ENCODE measurements around the gene SHANK3.

SHANK3 gene

DNA sequence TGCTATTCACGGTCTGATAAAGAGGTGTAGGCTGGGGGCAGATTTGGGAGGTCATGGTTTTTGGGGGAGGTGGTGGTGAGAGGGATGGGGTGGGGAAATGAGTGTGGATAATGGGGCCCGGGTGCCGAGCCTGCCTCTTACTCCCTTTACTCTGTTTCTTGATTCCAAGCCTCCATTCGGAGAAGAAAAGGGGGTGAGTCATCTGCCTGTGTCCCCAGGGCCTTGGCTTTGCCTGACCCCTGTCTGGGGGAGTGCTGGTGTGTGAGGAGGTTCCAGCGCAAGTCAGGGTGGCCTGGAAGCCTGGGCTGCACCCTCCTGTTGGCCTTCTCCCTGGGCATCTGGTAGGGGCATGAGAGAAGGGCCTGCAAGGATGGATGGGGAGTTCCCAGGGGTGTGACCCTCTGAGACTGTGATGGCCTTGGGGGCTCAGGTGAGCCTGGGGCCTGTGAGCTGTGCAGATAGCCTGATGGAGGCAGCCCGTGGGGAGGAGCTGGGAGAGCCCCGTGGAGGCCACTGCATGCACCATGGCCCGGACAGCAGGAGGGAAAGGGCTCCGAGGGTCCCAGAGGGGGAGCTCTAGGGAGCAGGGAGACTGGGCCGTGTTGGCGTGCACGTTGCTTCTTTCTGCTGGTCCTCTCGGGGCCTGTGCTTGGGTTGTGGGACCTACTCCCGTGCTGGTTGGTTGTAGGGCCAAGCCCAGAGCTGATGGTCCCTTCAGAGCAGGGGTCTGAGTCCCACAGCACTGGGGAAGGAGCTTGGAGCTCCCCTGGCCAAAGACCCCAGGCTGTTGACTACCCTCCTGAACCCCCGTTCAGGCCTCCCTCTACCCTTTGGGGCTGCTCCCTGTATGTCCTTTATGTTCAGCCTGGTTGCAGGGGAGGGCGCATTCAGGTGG, 39.1 kb downstream of the SHANK3 start:
- DNase-seq (ENCODE audit: low read depth in 1 of 2, low spot score in 1 of 2) = no peak

- DNase-seq (ENCODE audit: low read depth in 1 of 2, low spot score in 1 of 2) = no peak
Observed at GRCh38 chr22:50712341-50713007, 39.9 kb downstream of the SHANK3 start.

GRCh38 chr22:50713008-50713385, 40.4 kb downstream of the SHANK3 start:
- DNase-seq (ENCODE audit: low read depth in 1 of 2, low spot score in 1 of 2) = no peak

GRCh38 chr22:50713571-50714056, 41.0 kb downstream of the SHANK3 start:
- no peak for DNase-seq (ENCODE audit: low read depth in 1 of 2, low spot score in 1 of 2)

DNA sequence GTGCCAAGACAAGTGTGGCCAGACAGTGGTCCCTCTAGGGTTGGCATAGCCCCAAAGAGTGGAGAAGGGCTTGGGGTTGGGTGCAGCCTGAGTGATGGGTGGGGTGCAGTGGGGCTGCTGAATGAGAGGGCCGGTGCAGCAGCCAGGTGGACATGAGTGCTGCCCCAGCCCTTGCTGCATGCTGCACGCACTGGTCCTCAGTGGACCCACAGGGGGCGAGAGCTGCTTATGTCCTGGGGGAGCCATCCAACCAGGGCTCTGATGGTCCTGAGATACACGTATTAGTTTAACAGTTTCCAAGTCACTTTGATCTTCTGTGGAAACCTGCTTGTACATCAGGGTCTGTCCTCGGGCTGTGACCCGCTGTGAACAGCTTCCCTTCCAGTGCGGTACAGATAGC, 41.5 kb downstream of the SHANK3 start:
- DNase-seq (ENCODE audit: low read depth in 1 of 2, low spot score in 1 of 2) = no peak

DNA sequence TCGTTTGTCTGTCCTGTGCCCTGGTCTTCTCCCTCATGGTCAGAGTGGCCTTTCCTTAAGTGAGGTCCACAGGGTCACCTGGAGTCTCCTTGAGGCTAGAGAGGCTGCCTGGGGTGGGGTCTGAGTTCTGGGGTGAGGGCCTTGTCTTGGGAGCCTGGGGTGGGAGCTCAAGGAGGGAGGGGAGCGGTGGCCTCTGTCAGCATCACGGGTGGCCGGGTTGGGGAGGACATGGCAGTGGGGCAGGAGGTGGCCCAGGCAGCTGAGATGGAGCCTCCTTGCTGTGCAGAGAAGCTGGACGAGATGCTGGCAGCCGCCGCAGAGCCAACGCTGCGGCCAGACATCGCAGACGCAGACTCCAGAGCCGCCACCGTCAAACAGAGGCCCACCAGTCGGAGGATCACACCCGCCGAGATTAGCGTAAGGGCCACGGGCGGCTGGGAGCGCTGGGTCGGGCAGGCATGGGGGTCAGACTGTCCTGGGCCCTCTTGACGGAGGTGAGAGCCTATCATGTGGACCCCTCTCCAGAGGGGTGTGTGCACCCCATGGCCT, 42.1 kb downstream of the SHANK3 start:
- DNase-seq (ENCODE audit: low read depth in 1 of 2, low spot score in 1 of 2) = no peak

DNA sequence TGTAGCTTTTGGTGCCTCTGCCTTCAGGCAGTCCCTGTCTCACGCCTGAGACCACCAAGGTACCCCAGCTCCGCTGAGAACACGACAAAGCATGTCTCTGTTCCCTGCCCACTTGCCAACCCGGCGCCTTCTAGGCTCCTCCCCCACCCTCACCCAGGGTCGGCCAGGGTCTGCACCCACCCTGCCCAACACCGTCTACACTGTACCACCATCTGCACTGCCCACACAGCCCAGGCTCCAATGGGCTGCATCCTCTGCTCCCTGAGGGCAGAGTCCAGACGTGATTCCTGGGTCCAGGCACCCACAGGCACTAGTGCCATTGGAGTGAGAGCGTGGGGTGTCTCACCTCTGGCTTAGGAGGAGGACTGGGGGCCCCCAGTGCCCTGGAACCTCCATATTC, 42.6 kb downstream of the SHANK3 start:
- no peak for DNase-seq (ENCODE audit: low read depth in 1 of 2, low spot score in 1 of 2)

GRCh38 chr22:50715776-50716175, 43.2 kb downstream of the SHANK3 start:
- DNase-seq (ENCODE audit: low read depth in 1 of 2, low spot score in 1 of 2) = no peak

- DNase-seq (ENCODE audit: low read depth in 1 of 2, low spot score in 1 of 2) = no peak
Observed at GRCh38 chr22:50716290-50717024, 43.8 kb downstream of the SHANK3 start.

DNA sequence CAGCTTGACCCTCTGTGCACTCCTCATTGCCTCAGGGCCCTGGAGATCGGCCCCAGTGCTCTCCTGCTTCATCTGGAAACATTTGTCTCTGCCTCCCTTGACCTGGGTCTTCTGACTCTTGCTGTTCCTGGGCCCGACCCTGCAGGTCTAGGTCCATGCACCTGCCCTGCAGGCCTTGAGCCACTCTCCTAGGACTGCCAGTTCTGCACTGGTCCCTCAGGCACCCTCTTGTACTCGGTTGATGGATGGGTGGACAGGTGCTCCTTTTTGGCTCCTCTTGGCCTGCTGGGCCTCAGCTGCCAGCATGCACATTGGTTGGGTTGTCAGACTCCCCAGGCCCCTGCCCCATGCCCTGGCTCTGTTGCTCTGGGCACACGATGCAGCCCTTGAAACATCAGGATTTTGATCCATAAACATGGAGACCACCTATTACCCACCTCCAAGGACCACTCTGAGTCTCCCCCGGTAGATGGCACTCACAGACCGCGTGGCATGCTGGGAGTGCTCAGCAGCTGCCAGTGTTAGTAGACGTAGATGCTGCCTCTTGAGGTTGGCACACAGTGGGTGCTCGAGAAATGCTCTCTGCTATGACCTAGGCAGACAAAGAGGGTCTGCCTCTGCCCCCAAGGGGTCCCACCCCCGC, 45.2 kb downstream of the SHANK3 start:
- no peak for DNase-seq (ENCODE audit: low read depth in 1 of 2, low spot score in 1 of 2)

GRCh38 chr22:50718352-50718709, 45.7 kb downstream of the SHANK3 start:
- DNase-seq (ENCODE audit: low read depth in 1 of 2, low spot score in 1 of 2) = no peak

- DNase-seq (ENCODE audit: low read depth in 1 of 2, low spot score in 1 of 2) = no peak
Observed at GRCh38 chr22:50719814-50720300, 47.2 kb downstream of the SHANK3 start.

DNA sequence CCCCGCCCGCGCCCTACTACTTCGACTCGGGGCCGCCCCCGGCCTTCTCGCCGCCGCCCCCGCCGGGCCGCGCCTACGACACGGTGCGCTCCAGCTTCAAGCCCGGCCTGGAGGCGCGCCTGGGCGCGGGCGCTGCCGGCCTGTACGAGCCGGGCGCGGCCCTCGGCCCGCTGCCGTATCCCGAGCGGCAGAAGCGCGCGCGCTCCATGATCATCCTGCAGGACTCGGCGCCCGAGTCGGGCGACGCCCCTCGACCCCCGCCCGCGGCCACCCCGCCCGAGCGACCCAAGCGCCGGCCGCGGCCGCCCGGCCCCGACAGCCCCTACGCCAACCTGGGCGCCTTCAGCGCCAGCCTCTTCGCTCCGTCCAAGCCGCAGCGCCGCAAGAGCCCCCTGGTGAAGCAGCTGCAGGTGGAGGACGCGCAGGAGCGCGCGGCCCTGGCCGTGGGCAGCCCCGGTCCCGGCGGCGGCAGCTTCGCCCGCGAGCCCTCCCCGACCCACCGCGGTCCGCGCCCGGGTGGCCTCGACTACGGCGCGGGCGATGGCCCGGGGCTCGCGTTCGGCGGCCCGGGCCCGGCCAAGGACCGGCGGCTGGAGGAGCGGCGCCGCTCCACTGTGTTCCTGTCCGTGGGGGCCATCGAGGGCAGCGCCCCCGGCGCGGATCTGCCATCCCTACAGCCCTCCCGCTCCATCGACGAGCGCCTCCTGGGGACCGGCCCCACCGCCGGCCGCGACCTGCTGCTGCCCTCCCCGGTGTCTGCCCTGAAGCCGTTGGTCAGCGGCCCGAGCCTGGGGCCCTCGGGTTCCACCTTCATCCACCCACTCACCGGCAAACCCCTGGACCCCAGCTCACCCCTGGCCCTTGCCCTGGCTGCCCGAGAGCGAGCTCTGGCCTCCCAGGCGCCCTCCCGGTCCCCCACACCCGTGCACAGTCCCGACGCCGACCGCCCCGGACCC, 48.0 kb downstream of the SHANK3 start:
- no peak for DNase-seq (ENCODE audit: low read depth in 1 of 2, low spot score in 1 of 2)

DNA sequence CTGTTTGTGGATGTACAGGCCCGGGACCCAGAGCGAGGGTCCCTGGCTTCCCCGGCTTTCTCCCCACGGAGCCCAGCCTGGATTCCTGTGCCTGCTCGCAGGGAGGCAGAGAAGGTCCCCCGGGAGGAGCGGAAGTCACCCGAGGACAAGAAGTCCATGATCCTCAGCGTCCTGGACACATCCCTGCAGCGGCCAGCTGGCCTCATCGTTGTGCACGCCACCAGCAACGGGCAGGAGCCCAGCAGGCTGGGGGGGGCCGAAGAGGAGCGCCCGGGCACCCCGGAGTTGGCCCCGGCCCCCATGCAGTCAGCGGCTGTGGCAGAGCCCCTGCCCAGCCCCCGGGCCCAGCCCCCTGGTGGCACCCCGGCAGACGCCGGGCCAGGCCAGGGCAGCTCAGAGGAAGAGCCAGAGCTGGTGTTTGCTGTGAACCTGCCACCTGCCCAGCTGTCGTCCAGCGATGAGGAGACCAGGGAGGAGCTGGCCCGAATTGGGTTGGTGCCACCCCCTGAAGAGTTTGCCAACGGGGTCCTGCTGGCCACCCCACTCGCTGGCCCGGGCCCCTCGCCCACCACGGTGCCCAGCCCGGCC, 48.7 kb downstream of the SHANK3 start:
- no peak for DNase-seq (ENCODE audit: low read depth in 1 of 2, low spot score in 1 of 2)

DNA sequence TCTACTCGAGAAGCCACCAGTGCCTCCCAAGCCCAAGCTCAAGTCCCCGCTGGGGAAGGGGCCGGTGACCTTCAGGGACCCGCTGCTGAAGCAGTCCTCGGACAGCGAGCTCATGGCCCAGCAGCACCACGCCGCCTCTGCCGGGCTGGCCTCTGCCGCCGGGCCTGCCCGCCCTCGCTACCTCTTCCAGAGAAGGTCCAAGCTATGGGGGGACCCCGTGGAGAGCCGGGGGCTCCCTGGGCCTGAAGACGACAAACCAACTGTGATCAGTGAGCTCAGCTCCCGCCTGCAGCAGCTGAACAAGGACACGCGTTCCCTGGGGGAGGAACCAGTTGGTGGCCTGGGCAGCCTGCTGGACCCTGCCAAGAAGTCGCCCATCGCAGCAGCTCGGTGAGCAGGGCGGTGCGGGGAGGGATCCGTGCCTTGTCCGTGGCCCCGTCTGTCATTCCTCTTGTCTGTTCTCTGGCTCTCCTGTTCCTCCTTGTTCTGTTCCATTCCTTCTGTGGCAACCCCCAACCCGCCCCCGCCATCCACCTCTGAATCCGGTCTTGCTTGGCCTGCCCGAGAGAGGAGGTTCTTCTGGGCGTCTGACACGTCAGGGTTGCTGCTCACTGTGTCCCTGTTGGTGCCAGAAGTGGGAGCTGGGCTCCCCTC, 49.6 kb downstream of the SHANK3 start:
- DNase-seq (ENCODE audit: low read depth in 1 of 2, low spot score in 1 of 2) = no peak
